ENCODE results near the gene SLC16A3. TPM values are rescaled to one million over a fixed set of nuclear protein-coding genes. Genes with fewer than 3 reads are reported as not detected.
"Not testable (repeated sequence)": the region's sequence is repeated elsewhere in the genome, so short reads cannot be mapped to it uniquely, and the experiment has no call there.

The SLC16A3 gene
- total RNA-seq, 1 donor from 2014 or later: 65.0 TPM

GRCh38 chr17:82203920-82204319, 24.9 kb upstream of the SLC16A3 start:
- DNase-seq (ENCODE audit: low spot score): no peak

GRCh38 chr17:82204831-82205719, 23.8 kb upstream of the SLC16A3 start:
- no peak for DNase-seq (ENCODE audit: low spot score)

DNA sequence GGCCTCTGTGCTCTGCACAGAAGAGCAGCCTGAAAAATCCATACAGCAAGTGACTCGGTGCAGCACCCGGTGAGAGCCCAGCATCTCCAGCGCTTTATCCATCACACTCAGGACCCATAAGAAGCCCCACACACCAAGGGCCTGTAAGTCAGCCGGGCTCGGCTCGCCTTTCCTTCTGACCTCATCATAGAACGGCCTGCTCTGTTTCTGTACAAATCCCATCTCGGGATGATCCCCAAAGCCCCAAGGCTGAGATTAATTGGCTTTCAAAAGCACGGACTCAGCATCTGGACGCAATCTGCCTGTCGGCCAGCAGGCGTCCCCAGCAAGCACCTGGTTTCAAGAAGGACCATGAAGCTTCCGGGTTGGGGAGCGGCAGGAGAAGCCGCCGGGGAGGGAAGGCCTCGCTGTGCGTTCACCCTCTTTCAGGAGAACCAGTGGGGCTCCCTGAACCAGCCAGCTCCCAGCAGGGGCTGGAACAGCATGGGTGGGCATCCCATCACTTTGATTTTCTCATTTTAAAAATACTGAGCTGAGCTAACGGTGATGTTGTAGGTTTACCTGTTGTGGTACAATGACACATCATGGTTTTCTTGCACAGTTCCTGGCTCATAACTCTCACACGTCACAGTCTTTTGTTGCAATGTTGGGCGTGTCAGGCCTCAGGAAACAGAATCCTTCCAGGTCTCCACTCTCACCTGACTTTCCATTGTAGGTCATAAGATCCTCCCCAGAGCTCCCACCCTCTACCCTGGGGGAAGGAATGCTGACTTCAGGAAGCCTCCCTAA, 22.9 kb upstream of the SLC16A3 start:
- DNase-seq (ENCODE audit: low spot score): no peak

DNA sequence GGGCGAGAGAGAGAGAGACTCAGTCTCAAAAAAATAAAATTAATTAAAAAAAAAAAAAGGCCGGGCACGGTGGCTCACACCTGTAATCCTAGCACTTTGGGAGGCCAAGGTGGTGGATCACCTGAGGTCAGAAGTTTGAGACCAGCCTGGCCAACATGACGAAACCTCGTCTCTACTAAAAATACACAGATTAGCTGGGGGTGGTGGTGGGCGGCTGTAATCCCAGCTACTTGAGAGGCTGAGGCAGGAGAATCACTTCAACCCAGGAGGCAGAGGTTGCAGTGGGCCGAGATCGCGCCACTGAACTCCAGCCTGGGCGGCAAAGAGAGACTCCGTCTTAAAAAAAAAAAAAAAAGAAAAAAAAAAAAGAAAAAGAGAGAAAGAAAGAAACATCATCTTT, 18.2 kb upstream of the SLC16A3 start:
- DNase-seq (ENCODE audit: low spot score): not testable (repeated sequence)

DNA sequence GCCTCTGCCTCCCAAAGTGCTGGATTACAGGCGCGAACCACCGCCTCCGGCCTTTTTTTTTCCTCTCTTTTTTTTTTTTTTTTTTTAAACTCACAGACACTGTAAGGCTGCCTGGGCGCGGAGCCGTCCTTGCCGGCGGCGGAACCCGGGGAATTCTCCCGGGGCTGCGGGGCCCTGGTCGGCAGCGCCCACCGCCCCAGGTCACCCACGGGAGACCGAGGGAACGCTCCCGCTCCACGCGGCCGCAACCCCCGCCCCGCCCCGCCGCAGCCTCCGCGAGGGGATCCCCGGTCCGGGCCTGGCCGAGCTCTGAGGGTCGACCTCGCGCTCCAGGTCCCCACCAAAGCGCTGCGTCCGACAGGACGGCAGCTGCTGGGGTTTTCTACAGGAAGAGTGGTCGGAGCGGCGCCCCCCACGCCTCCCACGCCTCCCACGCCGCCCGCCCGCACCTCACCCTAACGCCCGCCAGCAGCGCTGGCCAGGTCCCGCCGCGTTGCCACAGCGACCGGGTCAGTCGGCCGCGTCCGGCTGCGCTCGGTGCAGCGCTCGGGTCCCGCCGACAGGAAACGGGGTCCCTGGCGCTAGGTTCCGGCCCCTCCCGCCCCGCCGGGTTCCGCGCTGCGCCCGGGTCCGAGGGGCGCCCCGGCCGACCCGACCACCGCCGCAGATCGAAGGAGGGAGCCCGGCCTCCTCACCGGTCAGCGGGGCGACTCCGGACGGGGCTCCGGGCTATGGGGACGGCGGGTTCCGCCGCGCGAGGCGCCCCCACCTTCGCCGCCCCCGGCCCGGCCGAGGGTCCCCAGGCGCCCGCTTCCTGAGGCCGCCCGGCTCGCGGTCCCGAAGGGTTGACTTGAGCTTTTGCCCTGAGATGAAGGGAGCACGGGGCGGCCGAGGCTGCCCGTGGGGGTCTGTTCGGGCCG, 16.3 kb upstream of the SLC16A3 start, which contains the start of gene CCDC57:
Gene CCDC57, minus strand, starts transcription at position 512 of the 920 bp plus-strand sequence. CDS start 10,898 bp downstream, outside the sequence.
- no peak for DNase-seq (ENCODE audit: low spot score)

- no peak for DNase-seq (ENCODE audit: low spot score)
These were observed 15.4 kb upstream of the SLC16A3 start for GRCh38 chr17:82213251-82214011.

DNA sequence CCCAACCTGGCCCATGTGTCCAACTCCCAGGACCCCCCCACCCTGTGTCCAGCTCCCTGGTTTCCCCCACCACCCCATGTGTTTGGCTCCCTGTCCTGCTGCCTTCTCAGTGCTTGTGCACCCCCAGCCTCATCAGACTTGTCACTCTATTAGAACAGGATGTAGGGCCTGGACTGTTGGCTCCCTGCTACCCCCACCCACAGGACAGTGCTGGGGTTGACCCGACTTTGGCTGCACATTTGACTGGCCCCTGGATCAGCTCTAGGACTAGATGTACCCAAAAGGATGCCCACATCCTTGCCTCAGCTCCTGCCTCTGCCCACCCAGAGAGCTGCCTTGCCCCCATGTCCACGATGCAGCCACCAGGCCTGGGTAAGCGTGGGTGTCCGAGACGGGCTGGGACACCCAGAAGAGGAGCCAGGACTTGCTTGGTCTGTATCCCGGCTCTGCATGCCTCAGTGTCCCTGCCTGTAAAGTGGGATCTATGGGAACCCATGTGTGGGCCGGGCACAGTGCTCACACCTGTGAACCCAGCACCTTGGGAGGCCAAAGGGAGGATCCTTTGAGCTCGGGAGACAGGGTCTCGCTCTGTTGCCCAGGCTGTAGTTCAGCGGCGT, 14.7 kb upstream of the SLC16A3 start:
- no peak for DNase-seq (ENCODE audit: low spot score)

DNA sequence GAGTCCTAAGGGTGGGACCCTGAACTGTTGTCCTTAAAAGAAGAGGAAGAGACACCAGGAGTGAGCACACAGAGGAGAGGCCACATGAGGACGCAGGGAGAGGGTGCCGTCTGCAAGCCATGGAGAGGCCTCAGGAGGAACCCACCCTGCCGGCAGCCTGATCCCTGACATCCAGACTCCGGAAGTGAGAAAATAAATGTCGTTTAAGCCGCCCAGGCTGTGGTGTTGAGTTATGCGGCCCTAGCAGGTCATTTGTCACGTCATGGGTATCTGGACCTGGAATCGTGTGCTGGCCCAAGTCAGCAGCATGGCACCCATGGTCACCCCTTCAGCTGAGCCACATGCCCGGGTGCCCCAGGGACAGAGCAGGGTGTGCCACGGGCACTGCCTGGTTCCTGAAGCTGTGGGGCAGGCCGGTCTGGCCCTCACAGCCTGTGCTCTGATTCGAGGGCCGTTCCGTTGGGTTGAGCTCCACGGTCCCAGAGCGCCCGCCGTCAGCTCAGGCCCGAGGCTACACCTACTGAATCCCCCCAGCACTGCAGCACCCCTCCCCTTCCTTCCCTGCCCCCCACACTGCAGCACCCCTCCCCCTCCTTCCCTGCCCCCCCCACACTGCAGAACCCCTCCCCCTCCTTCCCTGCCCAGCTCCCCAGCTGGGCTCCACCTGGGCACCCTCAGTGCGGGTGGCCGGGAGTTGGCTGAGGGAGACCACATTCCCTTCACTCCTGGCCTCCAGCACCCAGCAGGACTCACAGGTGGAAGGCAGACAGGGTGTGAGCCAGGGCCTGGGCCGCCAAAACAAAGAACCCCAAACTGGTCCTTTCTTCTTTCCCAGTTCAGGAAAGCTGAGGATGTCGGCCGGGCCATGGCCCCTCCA, 13.5 kb upstream of the SLC16A3 start:
- no peak for DNase-seq (ENCODE audit: low spot score)

- no peak for DNase-seq (ENCODE audit: low spot score)
These were observed 12.9 kb upstream of the SLC16A3 start for GRCh38 chr17:82215972-82216300.

- no peak for DNase-seq (ENCODE audit: low spot score)
These were observed 12.3 kb upstream of the SLC16A3 start for GRCh38 chr17:82216301-82217119.

- DNase-seq (ENCODE audit: low spot score): no peak
These were observed 11.7 kb upstream of the SLC16A3 start for GRCh38 chr17:82217120-82217529.

DNA sequence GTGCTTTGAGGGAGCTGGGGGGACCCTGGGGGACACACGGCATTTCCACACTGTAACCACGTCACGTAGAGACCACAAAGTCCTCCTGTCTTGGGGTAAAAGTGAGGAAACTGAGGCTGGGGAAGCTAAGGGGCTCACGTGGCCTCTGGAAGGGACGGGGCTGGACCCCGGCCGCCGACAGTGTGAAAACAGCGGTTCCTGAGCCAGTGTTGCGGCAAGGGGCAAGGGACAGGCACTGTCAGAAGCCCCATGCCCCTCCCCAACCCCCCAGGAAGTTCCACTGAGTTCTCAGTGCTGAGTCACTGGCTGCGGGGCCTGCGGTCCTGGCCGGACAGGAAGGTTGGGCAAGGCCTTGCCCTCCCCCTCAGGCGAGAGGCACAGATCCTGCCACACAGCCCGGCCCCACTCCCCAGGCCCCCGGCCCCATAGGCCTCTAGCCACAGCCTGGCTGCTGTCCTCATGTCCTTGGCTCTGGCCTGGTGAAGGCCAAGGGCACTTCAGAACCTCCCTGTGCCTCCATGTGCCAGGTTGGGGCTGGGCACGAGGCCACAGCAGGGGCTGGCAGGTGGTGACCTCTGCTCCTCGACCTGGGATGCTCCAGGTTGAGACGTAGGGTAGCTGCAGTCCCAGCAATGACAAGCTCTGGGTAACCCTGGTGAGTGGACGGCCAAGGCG, 11.2 kb upstream of the SLC16A3 start:
- no peak for DNase-seq (ENCODE audit: low spot score)

DNA sequence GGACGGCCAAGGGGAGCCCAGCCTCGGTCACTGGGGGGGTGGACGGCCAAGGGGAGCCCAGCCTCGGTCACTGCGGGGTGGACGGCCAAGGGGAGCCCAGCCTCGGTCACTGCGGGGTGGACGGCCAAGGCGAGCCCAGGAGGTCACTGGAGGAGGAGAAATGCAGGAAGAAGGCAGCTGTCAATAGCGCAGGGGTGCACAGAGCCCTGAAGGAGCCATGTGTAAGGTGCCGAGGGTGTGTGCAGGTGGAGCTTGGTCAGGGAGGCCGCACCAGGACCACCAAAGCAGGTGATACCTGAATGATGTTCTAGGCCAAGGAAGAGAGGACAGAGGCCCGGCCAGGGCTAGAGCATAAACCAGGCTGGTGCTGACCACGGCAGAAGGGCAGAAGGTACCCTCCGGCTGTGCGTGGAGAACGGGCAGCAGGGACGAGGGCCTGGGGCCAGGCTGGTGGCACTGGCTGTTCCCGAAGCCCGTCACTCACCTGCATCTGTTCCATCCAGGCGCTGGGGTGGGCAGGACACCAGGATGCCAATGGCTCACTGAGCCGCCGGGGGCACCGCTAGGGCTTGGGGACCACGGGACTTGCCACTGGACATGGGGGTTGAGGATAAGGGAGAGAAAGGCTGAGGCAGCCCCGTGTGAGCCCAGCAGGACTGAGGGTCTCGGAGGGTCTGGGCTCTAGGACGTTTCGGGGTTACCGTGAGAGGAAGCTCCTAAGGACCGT, 10.3 kb upstream of the SLC16A3 start:
- no peak for DNase-seq (ENCODE audit: low spot score)

GRCh38 chr17:82219083-82219482, 9.8 kb upstream of the SLC16A3 start:
- DNase-seq (ENCODE audit: low spot score): no peak

DNA sequence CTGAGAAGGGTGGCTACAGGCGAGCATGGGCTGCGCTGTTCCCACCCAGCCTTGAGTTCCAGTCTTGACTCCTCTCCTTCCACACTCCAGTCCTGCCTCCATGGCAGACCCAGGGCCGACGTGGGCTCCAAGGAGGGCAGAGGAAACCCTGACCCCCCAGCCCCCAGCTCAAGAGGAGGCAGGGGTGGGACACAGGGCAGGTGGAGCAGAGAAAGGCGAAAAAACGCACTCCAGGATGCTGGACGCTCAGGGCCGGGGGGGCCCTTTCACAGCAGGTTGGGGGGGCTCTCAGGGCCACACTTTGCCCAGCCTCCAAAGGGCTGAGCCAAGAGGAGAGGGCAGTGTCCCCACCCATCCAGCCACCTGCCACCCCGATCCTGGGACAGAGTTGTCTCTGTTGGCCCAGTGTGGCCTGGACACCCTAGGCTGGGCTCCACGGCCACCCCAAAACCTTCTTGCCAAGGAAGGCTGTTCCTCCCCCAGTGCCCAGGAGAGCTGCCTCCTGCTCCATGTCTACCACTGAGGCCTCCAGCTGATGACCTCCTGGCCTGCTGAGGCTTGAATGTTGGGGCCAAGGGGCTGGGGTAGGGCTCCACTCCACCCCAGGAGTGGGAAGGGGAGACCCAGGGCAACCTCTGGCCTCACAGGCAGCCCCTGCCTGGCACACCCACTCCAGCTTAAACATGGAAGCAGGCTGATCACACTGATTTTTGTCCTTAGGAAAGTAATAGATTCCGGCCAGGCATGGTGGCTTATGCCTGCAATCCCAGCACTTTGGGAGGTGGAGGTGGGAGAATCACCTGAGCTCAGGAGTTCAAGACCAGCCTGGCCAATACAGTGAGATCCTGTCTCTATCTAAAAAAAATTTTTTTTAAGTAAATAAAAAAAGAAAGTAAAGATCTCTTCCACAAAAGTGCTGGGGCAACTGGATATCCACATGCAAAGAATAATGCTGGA, 8.8 kb upstream of the SLC16A3 start:
- no peak for DNase-seq (ENCODE audit: low spot score)

All from mesenteric fat pad (tissue), 1 donor.